CD4-positive, alpha-beta T cell treated with Interleukin-4 for 1 hour (primary cell): ENCODE results near the gene AADACL4.

Experiments
- DNase-seq, 2 donors: peaks; one replicate each; pipeline ENCODE4 v3.0.0-alpha.2; 2020 to 2022

The AADACL4 gene

DNA sequence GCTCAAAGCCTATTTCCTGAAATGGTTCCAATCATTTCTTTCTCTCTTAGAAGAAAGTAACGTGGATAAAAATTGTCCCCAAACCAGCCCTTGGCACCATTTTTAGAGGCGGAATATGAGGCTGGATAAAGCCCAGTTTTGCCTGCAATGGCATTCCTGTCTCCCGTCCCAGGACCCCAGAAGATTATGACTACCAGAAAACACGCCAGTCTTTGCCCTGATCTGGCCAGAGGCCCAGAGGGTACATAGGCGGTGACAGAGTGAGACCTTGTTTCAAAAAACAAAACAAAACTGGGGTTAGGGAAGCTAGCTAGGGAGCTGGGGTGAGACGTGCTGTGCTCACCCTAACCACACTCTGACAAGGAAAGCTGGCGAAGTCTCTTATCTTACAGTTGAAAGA is at the start of gene AADACL4:
AADACL4 (plus strand) TSS at position 301 of the 400 bp plus-strand sequence. CDS start 462 bp downstream, outside the sequence.
- DNase-seq: no peak

- no peak for DNase-seq
Observed at GRCh38 chr1:12594490-12594889, 49.4 kb upstream of the AADACL4 start.

GRCh38 chr1:12594966-12595756 is 48.7 kb upstream of the AADACL4 start:
- peak in 1 of 2 donors; percentile 28 for DNase-seq

DNA sequence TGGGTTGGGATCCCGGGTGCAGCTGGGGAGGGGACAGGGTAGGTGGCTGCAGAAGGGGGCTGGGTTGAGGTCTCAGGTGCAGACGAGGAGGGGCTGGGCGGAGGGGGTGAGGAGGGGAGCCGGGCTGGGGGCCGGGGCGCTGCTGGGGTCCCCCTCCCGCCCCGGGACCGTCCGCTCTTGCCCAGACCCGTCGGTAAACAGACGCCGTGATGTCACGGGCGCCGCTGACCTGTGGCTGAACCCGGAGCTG is 48.2 kb upstream of the AADACL4 start:
- no peak for DNase-seq

- peak in 1 of 2 donors; percentile 75 for DNase-seq
Observed at GRCh38 chr1:12596007-12596821, 47.7 kb upstream of the AADACL4 start.

- no peak for DNase-seq
Observed at GRCh38 chr1:12597792-12598191, 46.1 kb upstream of the AADACL4 start.

GRCh38 chr1:12598974-12599373 is 44.9 kb upstream of the AADACL4 start:
- DNase-seq: no peak

GRCh38 chr1:12599657-12600056 is 44.2 kb upstream of the AADACL4 start:
- DNase-seq: no peak

DNA sequence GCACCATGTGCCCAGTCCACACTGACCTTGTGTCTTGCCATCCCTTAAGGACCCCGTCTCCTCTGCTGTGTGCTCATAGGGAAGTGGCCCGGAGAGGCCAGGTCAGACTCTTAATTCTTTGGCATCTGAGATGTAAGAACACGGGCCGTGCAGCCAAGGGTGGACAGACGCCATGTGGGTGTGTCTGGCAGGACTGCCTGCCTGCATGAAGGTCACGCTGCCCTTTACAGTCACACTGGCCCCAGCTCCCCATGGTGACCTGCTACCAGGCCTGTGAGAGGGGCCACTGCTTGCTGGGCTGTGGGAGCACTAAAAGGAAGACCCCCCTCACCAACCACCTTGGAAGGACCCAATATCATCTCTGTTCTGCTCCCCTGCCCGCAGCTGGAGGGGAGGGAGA is 43.5 kb upstream of the AADACL4 start:
- DNase-seq: no peak

DNA sequence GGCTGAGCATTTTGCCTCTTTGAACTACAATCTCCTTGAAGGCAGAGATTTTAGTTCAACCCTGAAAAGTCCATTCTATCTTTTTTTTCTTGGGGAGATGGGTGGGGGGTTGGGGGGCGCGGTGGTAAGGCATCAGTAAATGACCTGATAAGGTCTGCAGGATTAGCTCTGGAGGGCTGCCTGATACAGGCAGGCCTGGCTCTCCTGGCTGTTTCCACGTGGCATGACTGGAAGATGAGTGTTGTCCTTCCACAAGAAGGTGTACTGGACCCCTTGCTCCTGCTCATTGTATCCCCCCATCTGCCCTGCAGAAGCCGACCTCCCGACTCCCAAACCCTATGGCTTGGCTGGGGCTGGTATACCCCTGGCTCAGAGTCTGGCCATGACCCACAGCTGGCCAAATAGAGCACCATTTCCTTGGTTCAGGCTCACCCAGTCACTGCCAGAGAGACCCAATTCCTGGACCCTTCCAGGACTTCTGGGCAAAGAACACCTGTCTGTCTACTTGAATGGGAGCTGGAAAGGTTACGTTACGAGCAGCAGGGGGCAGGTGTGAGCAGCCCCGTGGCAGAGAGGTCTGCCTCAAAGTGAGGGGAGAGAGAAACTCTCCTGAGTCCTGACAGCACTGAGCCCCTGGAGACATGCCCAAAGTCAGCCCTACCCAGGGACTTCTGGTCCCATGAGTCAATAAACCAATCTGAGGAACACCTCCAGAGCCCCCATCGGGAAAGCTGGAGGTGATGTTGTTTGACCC is 42.8 kb upstream of the AADACL4 start:
- DNase-seq: peak; percentile 65 to 72

DNA sequence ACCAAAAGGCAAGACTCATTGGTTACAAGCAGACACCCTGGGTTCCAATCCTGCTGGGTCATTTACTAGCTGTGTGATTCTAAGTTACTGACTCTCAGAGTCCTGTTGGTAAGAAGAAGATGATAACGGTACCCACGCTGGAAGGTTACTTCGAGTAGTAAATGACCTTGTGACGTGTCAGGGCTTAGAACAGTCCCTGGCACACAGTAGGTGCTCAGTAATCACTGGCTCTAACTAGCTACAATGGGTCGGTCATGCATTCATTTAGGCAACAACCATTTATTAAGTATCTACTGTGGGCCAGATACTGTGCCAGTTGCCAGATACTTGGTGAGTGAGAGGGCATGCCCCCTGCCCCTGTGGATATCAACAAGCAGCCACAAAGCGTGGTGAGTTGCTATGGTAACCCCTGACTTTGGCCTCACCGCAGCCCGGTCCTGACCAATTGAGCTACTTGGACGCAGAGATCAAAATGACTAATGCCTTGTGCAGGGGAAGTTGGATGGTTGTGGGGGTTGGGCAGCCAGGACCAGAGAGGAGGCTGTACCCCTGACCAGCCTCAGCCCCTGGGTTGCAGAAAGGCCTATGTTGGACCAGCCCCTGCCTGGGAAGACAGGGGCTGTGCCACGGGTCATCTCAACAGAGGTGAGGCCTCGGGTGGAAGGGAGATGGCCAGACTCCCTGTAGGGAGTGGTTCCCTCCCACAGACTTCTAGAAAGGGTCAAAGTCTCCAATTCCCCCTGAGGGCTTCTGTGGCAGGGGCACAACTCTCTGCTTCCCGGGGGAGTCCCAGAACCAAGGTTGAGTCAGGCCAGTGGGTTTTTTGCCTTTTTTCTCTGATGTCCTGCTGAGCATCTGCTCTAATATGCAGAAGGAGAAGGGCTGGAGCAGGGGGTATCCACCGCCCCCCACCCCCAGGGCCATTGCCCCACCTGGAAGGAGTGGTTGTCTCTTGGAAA is 41.9 kb upstream of the AADACL4 start:
- peak in 1 of 2 donors; percentile 71 for DNase-seq

DNA sequence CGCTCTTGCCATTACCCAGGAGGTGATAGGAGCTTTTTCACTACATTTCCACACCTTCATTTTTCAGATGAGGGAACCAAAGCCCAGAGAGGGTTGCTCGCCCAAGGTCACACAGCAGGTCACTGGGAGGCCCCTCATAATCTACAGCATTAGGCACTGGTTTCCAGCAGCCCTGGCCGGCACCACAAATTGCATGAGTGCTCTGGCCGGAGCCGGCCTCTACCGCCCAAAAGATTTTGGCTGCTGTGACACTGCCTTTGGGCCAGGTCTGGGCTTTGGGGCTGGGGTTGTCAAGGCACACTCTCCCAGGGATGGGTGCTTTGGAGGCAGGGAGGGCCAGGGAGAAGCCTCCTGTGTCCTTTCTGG is 41.2 kb upstream of the AADACL4 start:
- DNase-seq: no peak

DNA sequence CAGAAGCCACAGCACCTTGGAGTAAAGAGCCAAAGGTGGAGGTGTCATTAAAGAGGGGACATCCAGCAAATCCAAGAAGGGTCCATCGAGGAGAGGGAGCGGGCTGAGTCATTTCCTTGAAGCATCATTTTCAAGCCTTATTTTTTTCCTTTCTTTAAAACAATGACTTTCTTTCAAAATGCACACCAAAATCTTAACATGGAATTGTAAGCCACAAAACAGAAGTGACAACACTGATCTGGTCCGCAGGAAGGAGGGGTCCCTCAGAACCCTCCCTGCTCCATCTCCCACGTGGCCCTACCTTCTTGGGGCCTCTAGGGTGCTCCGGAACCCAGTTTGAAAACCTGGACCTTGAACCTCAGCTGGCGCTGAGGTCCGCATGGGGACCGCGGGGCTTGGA is 40.7 kb upstream of the AADACL4 start:
- no peak for DNase-seq

DNA sequence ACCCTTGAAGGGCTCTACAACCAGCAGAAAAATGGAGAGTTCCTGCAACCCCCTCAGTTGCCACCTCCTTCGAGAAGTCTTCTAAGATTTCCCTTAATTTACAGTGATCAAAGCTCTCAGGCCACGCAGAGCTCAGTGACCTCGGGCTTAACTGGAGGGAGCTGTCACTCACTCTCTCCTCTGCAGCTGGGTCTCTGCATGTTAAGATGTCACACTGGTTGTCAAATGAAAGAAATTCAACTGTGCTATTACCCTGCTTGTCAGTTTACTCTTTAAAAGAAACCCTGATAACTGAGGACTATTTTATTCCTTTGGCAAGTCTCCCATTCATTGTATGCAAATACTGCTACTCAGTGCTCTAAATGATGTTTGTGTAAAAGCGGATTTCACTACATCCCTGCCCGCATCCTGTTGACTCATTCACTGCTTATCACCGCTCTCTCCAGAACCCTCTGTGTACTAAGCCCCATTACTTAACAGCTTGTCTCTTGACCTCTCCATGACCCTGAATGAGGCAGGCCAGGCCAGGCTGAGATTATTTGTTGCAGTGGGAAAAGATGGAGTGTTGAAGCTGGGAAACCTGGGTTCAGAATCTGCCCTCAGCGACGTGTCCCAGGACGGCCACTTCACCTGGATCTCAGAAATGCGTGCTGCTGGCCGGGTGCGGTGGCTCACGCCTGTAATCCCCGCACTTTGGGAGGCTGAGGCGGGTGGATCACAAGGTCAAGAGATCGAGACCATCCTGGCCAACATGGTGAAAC is 39.6 kb upstream of the AADACL4 start:
- DNase-seq: peak; percentile 75 to 79

DNA sequence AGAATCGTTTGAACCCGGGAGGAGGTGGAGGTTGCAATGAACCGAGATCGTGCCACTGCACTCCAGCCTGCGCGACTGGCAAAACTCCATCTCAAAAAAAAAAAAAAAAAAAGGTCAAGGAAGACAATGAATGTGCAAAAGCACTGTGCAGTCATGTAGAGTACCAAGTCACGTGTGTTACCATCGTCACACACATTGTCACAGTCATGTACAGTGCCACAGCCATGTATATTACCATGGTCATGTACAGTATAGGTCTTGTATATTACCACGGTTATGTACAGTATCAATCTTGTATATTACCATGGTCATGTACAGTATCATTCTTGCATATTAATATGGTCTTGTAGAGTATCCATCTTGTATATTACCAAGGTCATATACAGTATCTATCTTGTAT is 38.9 kb upstream of the AADACL4 start:
- DNase-seq: no peak

DNA sequence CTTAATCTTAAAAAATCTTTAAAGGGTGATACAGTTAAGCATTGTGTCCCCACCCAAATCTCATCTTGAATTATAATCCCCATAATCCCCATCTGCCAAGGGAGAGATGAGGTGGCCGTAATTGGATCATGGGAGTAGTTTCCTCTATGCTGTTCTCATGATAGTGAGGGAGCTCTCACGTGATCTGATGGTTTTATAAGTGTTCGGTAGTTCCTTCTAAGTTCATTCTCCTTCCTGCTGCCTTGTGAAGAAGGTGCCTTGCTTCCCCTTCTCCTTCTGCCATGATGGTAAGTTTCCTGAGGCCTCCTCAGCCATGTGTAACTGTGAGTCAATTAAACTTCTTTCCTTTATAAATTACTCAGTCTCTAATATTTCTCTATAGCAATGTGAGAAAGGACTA is 36.6 kb upstream of the AADACL4 start:
- no peak for DNase-seq

GRCh38 chr1:12608311-12608957 is 35.5 kb upstream of the AADACL4 start:
- no peak for DNase-seq

DNA sequence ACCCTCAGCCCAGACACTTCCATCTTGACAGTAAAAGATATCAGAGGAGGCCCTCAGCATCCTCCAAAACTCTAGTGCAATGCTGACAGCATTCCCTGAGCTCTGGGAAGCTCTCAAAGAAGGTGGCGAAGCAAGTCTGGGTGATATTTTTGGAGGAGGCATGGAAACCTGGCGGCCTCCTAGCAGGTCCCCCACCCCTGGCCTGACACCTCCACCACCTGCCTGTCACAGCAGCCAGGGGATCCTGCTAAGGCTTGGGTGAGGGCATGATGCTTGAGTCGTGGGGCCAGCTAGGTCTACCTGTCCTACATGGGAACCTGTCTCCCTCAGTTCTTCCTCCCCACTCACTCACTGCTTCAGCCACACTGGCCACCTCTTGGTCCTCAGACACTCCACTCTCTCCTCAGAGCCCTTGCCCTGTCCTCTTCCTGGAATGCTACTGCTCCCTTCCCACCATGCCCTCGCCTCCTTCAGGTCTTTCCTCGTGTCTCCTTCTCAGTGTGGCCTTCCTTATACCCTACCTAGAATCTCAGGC is 34.3 kb upstream of the AADACL4 start:
- no peak for DNase-seq

DNA sequence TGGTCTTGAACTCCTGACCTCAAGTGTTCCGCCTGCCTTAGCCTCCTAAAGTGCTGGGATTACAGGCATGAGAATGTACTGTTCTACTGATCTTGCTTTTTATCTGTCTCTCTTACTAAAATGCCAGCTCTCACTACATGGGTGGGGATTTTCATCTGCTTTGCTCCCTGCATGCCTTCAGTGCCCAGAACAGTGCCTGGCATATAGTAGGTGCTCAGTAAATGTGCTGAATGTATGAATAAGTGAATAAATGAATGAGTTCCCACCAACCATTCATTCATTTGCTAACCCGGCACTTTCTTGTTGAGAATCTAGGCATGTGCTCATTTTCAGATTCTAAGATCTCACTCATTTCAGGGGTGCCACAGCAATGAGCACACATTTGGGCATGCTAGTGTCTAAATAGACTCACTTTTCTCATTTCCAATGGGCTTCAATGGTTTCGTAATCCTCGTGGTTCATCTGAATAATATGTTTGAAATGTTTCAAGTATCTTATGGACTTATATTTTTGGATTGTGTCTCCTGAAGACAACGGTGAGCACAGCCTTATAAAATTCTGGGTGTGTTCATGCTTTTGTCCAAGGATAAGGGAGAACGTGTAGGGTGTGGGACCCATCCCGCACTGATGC is 33.5 kb upstream of the AADACL4 start:
- DNase-seq: no peak

DNA sequence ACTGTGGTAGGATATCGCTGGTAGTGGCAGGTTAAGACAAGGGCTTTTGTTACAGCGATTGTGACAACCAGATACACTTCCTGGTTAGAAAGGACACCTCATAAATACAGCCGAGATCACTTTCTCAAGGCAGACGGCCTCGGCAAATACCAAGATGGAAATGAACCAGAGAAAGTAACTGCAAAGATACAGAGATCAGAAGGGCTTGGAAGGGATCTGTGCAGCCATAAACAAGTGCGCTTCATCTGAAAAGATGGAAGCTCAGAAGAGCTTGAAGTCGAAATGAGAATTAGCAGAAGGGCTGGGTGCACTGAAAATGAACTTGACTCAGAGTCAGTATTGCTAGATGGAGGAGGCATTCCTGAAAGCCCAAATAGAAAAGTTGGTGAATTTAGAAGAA is 32.9 kb upstream of the AADACL4 start:
- no peak for DNase-seq
